Nephron (organoid): Measurements from ENCODE around the gene GNAS.
A peak's percentile ranks its signal among the peaks of the same experiment; 100 is the strongest.

Experiments used
- H3K27ac Mint-ChIP-seq, 3 experiments: 2 replicates each; pipeline ENCODE4 v1.8.0; 2020; ENCODE audit warnings: mixed read lengths in 3 of 3, mild to moderate bottlenecking in 2 of 3, moderate library complexity in 1 of 3
- H3K27me3 Mint-ChIP-seq: 2 replicates; pipeline ENCODE4 v1.8.0; 2021; ENCODE audit warnings: low read depth, mild to moderate bottlenecking, moderate library complexity, mixed read lengths
- H3K36me3 Mint-ChIP-seq: 2 replicates; pipeline ENCODE4 v1.8.0; 2020; ENCODE audit warnings: low read depth, mixed read lengths
- H3K4me1 Mint-ChIP-seq: 2 replicates; pipeline ENCODE4 v1.8.0; 2020; ENCODE audit warnings: mixed read lengths
- H3K4me3 Mint-ChIP-seq, 3 experiments: 2 replicates each; pipeline ENCODE4 v1.8.0; 2020; ENCODE audit warnings: mild to moderate bottlenecking in 3 of 3, mixed read lengths in 3 of 3, moderate library complexity in 2 of 3
- H3K9me3 Mint-ChIP-seq: 2 replicates; pipeline ENCODE4 v1.8.0; 2020; ENCODE audit warnings: mixed read lengths
- CTCF ChIP-seq, 3 experiments: fragments of 200-600 bp; sonication (generic); IDR thresholded peaks; one replicate each; pipeline ENCODE4 v1.5.0; 2021; ENCODE audit warnings: antibody characterized with exemption in 3 of 3; ENCODE audit not compliant: unreplicated experiment in 3 of 3

The GNAS gene

GRCh38 chr20:58909585-58909984 lies 57.1 kb downstream of the GNAS start:
- peaks cover 51% of the 10 kb centered on the region for H3K4me1 Mint-ChIP-seq
- no peaks in the 10 kb centered on the region for H3K9me3 Mint-ChIP-seq
- no peaks in the 10 kb centered on the region for H3K27me3 Mint-ChIP-seq
- no peak for TF ChIP-seq CTCF (IDR thresholded peaks at IDR 0.05; ENCODE audit: unreplicated experiment in 3 of 3)
- H3K36me3 Mint-ChIP-seq = peaks cover 83% of the 10 kb centered on the region
- H3K27ac Mint-ChIP-seq = no peak overlapping the region
- peak overlapping the region in 1 of 3 experiments; percentile 19 for H3K4me3 Mint-ChIP-seq

- H3K4me1 Mint-ChIP-seq = peaks cover 44% of the 10 kb centered on the region
- peaks cover 74% of the 10 kb centered on the region for H3K36me3 Mint-ChIP-seq
- no peaks in the 10 kb centered on the region for H3K27me3 Mint-ChIP-seq
- peak overlapping the region in 1 of 3 experiments; percentile 39 for H3K27ac Mint-ChIP-seq
- TF ChIP-seq CTCF (IDR thresholded peaks at IDR 0.05; ENCODE audit: unreplicated experiment in 3 of 3) = no peak
- H3K4me3 Mint-ChIP-seq = no peak overlapping the region
- no peaks in the 10 kb centered on the region for H3K9me3 Mint-ChIP-seq
Measured at GRCh38 chr20:58910473-58910872, 58.0 kb downstream of the GNAS start.

- TF ChIP-seq CTCF (IDR thresholded peaks at IDR 0.05; ENCODE audit: unreplicated experiment in 3 of 3) = no peak
- H3K36me3 Mint-ChIP-seq = peaks cover 66% of the 10 kb centered on the region
- H3K27me3 Mint-ChIP-seq = no peaks in the 10 kb centered on the region
- no peak overlapping the region for H3K4me3 Mint-ChIP-seq
- H3K27ac Mint-ChIP-seq = no peak overlapping the region
- no peaks in the 10 kb centered on the region for H3K9me3 Mint-ChIP-seq
- H3K4me1 Mint-ChIP-seq = peaks cover 37% of the 10 kb centered on the region
Measured at GRCh38 chr20:58911309-58911708, 58.8 kb downstream of the GNAS start.

- no peaks in the 10 kb centered on the region for H3K9me3 Mint-ChIP-seq
- peak overlapping the region in 2 of 3 experiments; percentile 14 to 15 for H3K27ac Mint-ChIP-seq
- no peaks in the 10 kb centered on the region for H3K27me3 Mint-ChIP-seq
- H3K36me3 Mint-ChIP-seq = peaks cover 60% of the 10 kb centered on the region
- TF ChIP-seq CTCF (IDR thresholded peaks at IDR 0.05; ENCODE audit: unreplicated experiment in 3 of 3) = no peak
- peaks cover 32% of the 10 kb centered on the region for H3K4me1 Mint-ChIP-seq
- H3K4me3 Mint-ChIP-seq = no peak overlapping the region
Measured at GRCh38 chr20:58911970-58912369, 59.5 kb downstream of the GNAS start.

GRCh38 chr20:58913079-58913478 lies 60.6 kb downstream of the GNAS start:
- H3K4me3 Mint-ChIP-seq = no peak overlapping the region
- no peak overlapping the region for H3K27ac Mint-ChIP-seq
- H3K9me3 Mint-ChIP-seq = no peaks in the 10 kb centered on the region
- no peak for TF ChIP-seq CTCF (IDR thresholded peaks at IDR 0.05; ENCODE audit: unreplicated experiment in 3 of 3)
- H3K27me3 Mint-ChIP-seq = no peaks in the 10 kb centered on the region
- peaks cover 51% of the 10 kb centered on the region for H3K36me3 Mint-ChIP-seq
- peaks cover 20% of the 10 kb centered on the region for H3K4me1 Mint-ChIP-seq

GRCh38 chr20:58918621-58919020 lies 66.1 kb downstream of the GNAS start:
- Mint-ChIP-seq H3K9me3 (no peaks in the 10 kb centered on the region), H3K36me3 (peaks cover 3% of the 10 kb centered on the region), H3K27ac (no peak overlapping the region), H3K27me3 (peaks cover 10% of the 10 kb centered on the region), H3K4me1 (no peaks in the 10 kb centered on the region), H3K4me3 (no peak overlapping the region)
- TF ChIP-seq CTCF (IDR thresholded peaks at IDR 0.05; ENCODE audit: unreplicated experiment in 3 of 3) = no peak
